ENCODE results near the gene LRRC1. TPM values are rescaled to one million over a fixed set of nuclear protein-coding genes. Genes with fewer than 3 reads are reported as not detected.

Gene LRRC1
- total and polyA plus RNA-seq, 4 donors, result 0.36 to 6.4 (median 0.94) TPM

DNA sequence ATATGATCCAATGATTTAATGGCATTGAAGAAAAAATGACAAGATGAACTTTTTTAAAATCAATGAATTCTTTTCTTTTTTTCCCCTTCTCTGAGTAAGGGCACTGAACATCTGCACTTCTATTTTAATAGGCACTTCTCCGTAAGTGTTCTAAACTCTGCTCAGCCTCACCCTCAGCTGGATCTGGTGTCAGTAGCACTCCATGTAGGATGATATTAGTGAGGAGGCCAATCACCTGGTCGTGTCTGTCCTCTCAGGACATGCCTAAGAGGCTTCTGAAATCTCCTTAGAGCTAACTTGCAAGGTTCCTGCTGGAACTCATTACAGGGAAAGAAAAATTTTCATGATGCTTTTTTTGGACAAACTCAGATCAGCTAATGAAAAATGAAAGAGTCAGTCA lies 167.8 kb downstream of the LRRC1 start:
- TF ChIP-seq EGR1 (IDR thresholded peaks at IDR 0.05; ENCODE audit: low read depth in 2 of 2), result no peak
- no peak for TF ChIP-seq HNF4A (conservative IDR thresholded peaks at IDR 0.05)
- TF ChIP-seq, protein P1, sequence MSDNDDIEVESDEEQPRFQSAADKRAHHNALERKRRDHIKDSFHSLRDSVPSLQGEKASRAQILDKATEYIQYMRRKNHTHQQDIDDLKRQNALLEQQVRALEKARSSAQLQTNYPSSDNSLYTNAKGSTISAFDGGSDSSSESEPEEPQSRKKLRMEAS (IDR thresholded peaks at IDR 0.05), result no peak
- no peak for TF ChIP-seq FOXA1 (IDR thresholded peaks at IDR 0.05)
- no peak for TF ChIP-seq RAD21 (IDR thresholded peaks at IDR 0.05)
- TF ChIP-seq GABPA (IDR thresholded peaks at IDR 0.05 in 1 of 2, conservative IDR thresholded peaks at IDR 0.05 in 1 of 2), result no peak
- TF ChIP-seq, protein P2, sequence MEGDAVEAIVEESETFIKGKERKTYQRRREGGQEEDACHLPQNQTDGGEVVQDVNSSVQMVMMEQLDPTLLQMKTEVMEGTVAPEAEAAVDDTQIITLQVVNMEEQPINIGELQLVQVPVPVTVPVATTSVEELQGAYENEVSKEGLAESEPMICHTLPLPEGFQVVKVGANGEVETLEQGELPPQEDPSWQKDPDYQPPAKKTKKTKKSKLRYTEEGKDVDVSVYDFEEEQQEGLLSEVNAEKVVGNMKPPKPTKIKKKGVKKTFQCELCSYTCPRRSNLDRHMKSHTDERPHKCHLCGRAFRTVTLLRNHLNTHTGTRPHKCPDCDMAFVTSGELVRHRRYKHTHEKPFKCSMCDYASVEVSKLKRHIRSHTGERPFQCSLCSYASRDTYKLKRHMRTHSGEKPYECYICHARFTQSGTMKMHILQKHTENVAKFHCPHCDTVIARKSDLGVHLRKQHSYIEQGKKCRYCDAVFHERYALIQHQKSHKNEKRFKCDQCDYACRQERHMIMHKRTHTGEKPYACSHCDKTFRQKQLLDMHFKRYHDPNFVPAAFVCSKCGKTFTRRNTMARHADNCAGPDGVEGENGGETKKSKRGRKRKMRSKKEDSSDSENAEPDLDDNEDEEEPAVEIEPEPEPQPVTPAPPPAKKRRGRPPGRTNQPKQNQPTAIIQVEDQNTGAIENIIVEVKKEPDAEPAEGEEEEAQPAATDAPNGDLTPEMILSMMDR (IDR thresholded peaks at IDR 0.05; ENCODE audit: low read depth, low read length, missing input control), result no peak
- TF ChIP-seq, protein P3, sequence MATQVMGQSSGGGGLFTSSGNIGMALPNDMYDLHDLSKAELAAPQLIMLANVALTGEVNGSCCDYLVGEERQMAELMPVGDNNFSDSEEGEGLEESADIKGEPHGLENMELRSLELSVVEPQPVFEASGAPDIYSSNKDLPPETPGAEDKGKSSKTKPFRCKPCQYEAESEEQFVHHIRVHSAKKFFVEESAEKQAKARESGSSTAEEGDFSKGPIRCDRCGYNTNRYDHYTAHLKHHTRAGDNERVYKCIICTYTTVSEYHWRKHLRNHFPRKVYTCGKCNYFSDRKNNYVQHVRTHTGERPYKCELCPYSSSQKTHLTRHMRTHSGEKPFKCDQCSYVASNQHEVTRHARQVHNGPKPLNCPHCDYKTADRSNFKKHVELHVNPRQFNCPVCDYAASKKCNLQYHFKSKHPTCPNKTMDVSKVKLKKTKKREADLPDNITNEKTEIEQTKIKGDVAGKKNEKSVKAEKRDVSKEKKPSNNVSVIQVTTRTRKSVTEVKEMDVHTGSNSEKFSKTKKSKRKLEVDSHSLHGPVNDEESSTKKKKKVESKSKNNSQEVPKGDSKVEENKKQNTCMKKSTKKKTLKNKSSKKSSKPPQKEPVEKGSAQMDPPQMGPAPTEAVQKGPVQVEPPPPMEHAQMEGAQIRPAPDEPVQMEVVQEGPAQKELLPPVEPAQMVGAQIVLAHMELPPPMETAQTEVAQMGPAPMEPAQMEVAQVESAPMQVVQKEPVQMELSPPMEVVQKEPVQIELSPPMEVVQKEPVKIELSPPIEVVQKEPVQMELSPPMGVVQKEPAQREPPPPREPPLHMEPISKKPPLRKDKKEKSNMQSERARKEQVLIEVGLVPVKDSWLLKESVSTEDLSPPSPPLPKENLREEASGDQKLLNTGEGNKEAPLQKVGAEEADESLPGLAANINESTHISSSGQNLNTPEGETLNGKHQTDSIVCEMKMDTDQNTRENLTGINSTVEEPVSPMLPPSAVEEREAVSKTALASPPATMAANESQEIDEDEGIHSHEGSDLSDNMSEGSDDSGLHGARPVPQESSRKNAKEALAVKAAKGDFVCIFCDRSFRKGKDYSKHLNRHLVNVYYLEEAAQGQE (IDR thresholded peaks at IDR 0.05), result no peak
- TF ChIP-seq, protein P4, sequence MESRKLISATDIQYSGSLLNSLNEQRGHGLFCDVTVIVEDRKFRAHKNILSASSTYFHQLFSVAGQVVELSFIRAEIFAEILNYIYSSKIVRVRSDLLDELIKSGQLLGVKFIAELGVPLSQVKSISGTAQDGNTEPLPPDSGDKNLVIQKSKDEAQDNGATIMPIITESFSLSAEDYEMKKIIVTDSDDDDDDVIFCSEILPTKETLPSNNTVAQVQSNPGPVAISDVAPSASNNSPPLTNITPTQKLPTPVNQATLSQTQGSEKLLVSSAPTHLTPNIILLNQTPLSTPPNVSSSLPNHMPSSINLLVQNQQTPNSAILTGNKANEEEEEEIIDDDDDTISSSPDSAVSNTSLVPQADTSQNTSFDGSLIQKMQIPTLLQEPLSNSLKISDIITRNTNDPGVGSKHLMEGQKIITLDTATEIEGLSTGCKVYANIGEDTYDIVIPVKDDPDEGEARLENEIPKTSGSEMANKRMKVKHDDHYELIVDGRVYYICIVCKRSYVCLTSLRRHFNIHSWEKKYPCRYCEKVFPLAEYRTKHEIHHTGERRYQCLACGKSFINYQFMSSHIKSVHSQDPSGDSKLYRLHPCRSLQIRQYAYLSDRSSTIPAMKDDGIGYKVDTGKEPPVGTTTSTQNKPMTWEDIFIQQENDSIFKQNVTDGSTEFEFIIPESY (IDR thresholded peaks at IDR 0.05), result no peak
- TF ChIP-seq YY1 (IDR thresholded peaks at IDR 0.05), result no peak
- TF ChIP-seq SP1 (IDR thresholded peaks at IDR 0.05), result no peak
- TF ChIP-seq, protein P5, sequence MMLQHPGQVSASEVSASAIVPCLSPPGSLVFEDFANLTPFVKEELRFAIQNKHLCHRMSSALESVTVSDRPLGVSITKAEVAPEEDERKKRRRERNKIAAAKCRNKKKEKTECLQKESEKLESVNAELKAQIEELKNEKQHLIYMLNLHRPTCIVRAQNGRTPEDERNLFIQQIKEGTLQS (IDR thresholded peaks at IDR 0.05), result no peak
- no peak for TF ChIP-seq HNF4G (IDR thresholded peaks at IDR 0.05)
- TF ChIP-seq TAF1 (conservative IDR thresholded peaks at IDR 0.05), result no peak
- no peak for TF ChIP-seq JUND (IDR thresholded peaks at IDR 0.05)
- TF ChIP-seq FOXA2 (IDR thresholded peaks at IDR 0.05), result no peak
- TF ChIP-seq NR2F2 (IDR thresholded peaks at IDR 0.05), result no peak
- TF ChIP-seq RXRA (IDR thresholded peaks at IDR 0.05), result no peak
- no peak overlapping the region for H3K9ac ChIP-seq (ENCODE audit: low read depth in 1 of 2, low read length in 2 of 2)
- peaks cover 0 to 4% (median 1%) of the 10 kb centered on the region in 4 donors for H3K27me3 ChIP-seq (ENCODE audit: control insufficient read depth in 4 of 4, insufficient read depth in 4 of 4, low read length in 3 of 4)
- no peaks in the 10 kb centered on the region for H3K36me3 ChIP-seq (ENCODE audit: control insufficient read depth in 4 of 4, insufficient read depth in 3 of 4, low read depth in 1 of 4, low read length in 3 of 4)
- no peak overlapping the region for H3K27ac ChIP-seq (ENCODE audit: low read depth in 1 of 2, low read length in 2 of 2)
- DNase-seq (ENCODE audit: low spot score), result no peak
- no peak overlapping the region for H3K4me3 ChIP-seq (ENCODE audit: low read depth in 1 of 3, low read length in 3 of 3)
- no peaks in the 10 kb centered on the region for H3K9me3 ChIP-seq (ENCODE audit: control insufficient read depth in 4 of 4, low read length in 3 of 4)
- H3K4me1 ChIP-seq (ENCODE audit: control insufficient read depth in 4 of 4, insufficient read depth in 4 of 4, low read length in 3 of 4), result no peaks in the 10 kb centered on the region
- 72% methylated on average over 2 of the region's 2 CpGs for WGBS

Measured in liver (tissue), 9 donors.